Measurements from ENCODE around the gene ARHGEF10L. TPM values are rescaled to one million over a fixed set of nuclear protein-coding genes. Genes with fewer than 3 reads are reported as not detected.

ARHGEF10L gene
- total RNA-seq, 4 donors from 2014 or later: 30.0 to 61.4 (median 44.7) TPM

DNA sequence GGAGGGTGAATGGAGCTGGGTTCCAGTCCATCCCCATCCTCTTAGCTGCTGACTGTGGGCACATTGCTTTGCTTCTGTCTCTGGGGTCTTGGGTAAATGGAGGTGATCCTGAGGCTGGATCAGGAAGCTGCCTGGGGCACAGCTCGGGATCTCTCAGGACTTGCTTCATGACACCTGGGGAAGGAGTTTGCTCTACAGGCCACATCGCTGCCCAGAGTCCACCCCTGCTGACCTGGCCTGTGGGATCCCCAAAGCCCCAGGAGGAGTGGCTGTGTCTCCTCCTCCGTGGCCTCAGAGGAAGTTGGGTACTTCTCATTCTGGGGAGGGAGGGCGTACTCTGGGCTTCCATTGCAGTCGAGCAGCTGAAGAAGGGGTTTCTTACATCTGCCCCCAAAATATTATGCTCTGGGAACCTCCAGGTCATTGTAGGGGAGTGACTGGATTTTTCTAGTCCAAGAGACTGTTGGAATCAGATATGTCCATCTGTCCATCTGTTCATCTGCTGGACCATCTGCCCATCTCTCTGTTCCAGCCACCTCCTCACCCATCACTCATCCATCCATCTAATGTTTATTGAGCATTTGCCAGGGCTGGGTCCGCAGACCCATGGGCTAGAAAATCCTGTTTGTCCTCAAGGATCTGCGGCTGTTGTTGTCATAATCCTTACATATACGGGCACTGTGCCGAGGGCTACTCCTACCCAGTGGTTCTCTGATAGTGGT lies 45.9 kb downstream of the ARHGEF10L start:
- H3K4me3 ChIP-seq: no peak overlapping the region
- WGBS, 2 donors: 74 to 76% methylated on average over 6 to 7 of the region's 9 CpGs

DNA sequence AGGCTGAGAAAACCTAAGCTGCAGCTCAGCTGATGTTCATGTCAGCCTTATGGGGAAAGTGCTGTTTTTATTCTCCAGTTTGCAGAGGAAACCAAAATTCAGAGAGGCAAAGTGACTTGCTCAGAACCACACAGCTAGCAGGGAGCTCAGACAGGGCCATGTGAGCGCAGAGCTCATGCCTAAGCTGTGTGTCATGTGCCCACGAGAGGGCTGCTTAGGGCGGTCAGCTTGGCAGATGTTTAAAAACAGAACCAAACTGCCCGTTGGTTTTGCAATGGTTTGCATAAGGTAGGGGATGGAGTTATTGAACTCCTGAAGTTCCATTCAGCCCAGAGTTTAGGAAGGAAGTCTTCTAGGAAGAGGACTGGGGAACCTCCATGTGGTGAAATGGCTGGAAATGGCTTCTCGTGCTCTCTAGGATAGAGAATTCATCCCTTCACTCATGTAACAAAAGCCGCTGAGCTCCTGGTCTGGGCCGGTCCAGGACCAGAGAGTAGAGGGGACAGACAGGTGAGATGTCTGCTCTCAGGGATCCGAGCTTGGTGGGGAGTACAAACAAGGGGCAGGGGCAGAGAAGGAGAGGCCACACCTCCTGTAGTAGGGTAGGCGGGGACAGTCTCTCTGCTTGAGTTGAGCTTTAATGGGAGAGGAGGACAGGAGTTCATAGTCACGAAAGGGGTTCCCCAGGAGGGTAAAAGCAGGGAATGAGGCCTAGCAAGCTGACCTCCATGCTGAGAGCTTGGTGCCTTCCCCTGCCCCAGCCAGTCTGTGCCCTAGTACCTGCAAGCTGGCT lies 46.9 kb downstream of the ARHGEF10L start:
- no peaks in the 10 kb centered on the region for H3K27me3 ChIP-seq
- H3K36me3 ChIP-seq: peaks cover 0 to 80% (median 0%) of the 10 kb centered on the region in 3 donors
- H3K27ac ChIP-seq: peak overlapping the region in 3 of 4 donors; percentile 57 to 87 (median 70)
- DNase-seq: no peak
- TF ChIP-seq, protein P1, sequence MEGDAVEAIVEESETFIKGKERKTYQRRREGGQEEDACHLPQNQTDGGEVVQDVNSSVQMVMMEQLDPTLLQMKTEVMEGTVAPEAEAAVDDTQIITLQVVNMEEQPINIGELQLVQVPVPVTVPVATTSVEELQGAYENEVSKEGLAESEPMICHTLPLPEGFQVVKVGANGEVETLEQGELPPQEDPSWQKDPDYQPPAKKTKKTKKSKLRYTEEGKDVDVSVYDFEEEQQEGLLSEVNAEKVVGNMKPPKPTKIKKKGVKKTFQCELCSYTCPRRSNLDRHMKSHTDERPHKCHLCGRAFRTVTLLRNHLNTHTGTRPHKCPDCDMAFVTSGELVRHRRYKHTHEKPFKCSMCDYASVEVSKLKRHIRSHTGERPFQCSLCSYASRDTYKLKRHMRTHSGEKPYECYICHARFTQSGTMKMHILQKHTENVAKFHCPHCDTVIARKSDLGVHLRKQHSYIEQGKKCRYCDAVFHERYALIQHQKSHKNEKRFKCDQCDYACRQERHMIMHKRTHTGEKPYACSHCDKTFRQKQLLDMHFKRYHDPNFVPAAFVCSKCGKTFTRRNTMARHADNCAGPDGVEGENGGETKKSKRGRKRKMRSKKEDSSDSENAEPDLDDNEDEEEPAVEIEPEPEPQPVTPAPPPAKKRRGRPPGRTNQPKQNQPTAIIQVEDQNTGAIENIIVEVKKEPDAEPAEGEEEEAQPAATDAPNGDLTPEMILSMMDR (IDR thresholded peaks at IDR 0.05): no peak
- TF ChIP-seq POLR2A (IDR thresholded peaks at IDR 0.05): no peak
- 79 to 80% methylated on average over 7 to 10 of the region's 10 CpGs for WGBS, 2 donors
- no peaks in the 10 kb centered on the region for H3K9me3 ChIP-seq
- intact Hi-C loops (cut with DNase I): no loop called here
- H3K4me3 ChIP-seq: no peak overlapping the region
- peaks cover 31 to 70% (median 37%) of the 10 kb centered on the region in 3 donors for H3K4me1 ChIP-seq

More for the DNA sequence above, 45.9 kb downstream of the ARHGEF10L start:
- TF ChIP-seq POLR2A (IDR thresholded peaks at IDR 0.05): no peak
- TF ChIP-seq, protein P1 (IDR thresholded peaks at IDR 0.05): no peak
- Histone ChIP-seq H3K36me3 (peaks cover 0 to 75% (median 0%) of the 10 kb centered on the region in 3 donors), H3K4me1 (peaks cover 31 to 80% (median 42%) of the 10 kb centered on the region in 3 donors), H3K27ac (peak overlapping the region in 3 of 4 donors; percentile 46 to 87 (median 57)), H3K9me3 (no peaks in the 10 kb centered on the region), H3K27me3 (no peaks in the 10 kb centered on the region)
- intact Hi-C loops (cut with DNase I): no loop called here
- no peak for DNase-seq

DNA sequence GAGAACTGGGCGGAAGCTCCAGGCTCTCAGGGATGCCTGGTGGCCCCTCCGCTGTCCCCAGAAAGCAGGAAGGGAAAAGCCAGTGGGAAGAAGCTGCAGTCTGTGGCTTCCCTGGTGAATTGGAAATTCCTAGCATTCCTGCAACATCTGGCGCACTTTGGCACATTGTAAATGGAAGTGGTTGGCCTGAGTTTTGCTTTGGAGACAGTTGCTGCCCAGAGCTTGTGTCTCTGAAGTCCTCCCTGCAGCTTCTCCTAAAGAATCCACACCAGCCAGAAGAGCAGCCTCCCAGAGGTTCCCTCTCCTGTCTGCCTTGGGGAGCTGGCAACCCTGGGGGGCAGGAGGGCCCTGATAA lies 48.2 kb downstream of the ARHGEF10L start:
- peaks cover 0 to 84% (median 0%) of the 10 kb centered on the region in 3 donors for H3K36me3 ChIP-seq
- peak overlapping the region; percentile 52 to 87 (median 64) for H3K27ac ChIP-seq
- H3K4me3 ChIP-seq: no peak overlapping the region
- no peak for DNase-seq
- TF ChIP-seq, protein P1 (IDR thresholded peaks at IDR 0.05): no peak
- no peak for TF ChIP-seq POLR2A (IDR thresholded peaks at IDR 0.05)
- 20 to 80% methylated on average over 1 of the region's 3 CpGs for WGBS, 2 donors
- H3K4me1 ChIP-seq: peaks cover 24 to 57% (median 24%) of the 10 kb centered on the region in 3 donors
- no peaks in the 10 kb centered on the region for H3K27me3 ChIP-seq
- intact Hi-C loops (cut with DNase I): no loop called here
- H3K9me3 ChIP-seq: no peaks in the 10 kb centered on the region

DNA sequence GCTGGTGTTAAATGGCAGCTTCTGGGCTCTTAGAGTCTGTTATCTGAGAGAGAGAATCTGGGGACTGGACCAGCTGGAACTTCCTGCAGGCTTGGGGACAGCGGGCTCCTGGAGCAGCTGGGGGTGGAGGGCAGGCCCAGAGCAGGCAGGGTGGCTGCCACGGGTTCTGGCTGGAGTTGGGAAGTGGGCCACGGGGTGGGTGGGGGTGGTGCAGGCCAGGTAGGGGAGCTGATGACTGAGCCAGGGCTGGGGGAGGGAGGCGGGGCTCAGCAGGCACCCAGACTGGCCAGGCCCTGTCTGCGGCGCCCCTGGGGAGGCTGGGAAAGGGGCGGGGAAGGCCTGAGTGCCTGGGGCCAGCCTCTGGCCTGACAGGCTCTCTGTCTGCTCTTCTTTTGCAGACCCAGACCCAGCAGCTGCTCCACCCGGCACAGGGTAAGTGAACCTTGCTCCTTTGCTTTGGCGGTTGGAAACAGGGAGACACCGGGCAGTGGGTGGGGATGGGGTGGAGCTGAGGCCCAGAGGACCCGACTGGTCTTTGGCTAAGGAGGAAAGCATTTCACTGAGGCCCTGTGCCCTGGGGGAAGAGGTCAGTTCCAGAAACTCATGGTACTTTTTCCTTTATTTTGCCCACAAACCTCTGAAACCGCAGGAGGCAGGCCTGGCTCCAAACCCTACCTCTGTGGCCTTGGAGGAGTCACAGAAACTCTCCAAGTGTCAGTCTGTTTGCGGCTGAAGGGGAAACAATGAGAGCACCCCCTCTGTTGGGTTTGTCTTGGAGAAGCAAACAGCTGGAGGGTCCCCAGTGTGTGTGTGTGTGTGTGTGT lies 48.8 kb downstream of the ARHGEF10L start:
- 26 to 50% methylated on average over 1 to 5 of the region's 13 CpGs for WGBS, 2 donors
- intact Hi-C loops (cut with DNase I): no loop called here
- Histone ChIP-seq H3K4me3 (no peak overlapping the region), H3K36me3 (peaks cover 0 to 84% (median 0%) of the 10 kb centered on the region in 3 donors), H3K27ac (peak overlapping the region; percentile 52 to 87 (median 64)), H3K9me3 (no peaks in the 10 kb centered on the region), H3K4me1 (peaks cover 21 to 51% (median 22%) of the 10 kb centered on the region in 3 donors), H3K27me3 (no peaks in the 10 kb centered on the region)
- no peak for DNase-seq
- no peak for TF ChIP-seq POLR2A (IDR thresholded peaks at IDR 0.05)
- TF ChIP-seq, protein P1 (IDR thresholded peaks at IDR 0.05): no peak
